WTC11 (cell line): ENCODE data around the gene RANBP6.

Source experiments
- CREB1 ChIP-seq: sonication (generic); formaldehyde crosslinking; IDR thresholded peaks from 2 replicates; pipeline ENCODE4 v1.8.0; 2023; ENCODE audit warnings: mild to moderate bottlenecking, missing genetic modification reagents
- ESRRA ChIP-seq: sonication (generic); formaldehyde crosslinking; IDR thresholded peaks from 2 replicates; pipeline ENCODE4 v1.8.1; 2022; ENCODE audit warnings: mild to moderate bottlenecking, missing genetic modification reagents, borderline replicate concordance
- NFYB ChIP-seq: sonication (generic); formaldehyde crosslinking; conservative IDR thresholded peaks from 2 replicates; pipeline ENCODE4 v1.8.0; 2022; ENCODE audit warnings: low read depth, missing genetic modification reagents
- NR3C1 ChIP-seq: sonication (generic); formaldehyde crosslinking; conservative IDR thresholded peaks from 2 replicates; pipeline ENCODE4 v1.8.1; 2023; ENCODE audit warnings: low read depth, mild to moderate bottlenecking, missing genetic modification reagents
- PRDM15 ChIP-seq: sonication (generic); formaldehyde crosslinking; IDR thresholded peaks from 2 replicates; pipeline ENCODE4 v1.8.0; 2022; ENCODE audit warnings: missing genetic modification reagents
- USF2 ChIP-seq: sonication (generic); formaldehyde crosslinking; IDR thresholded peaks from 2 replicates; pipeline ENCODE4 v1.8.1; 2023; ENCODE audit warnings: mild to moderate bottlenecking, missing genetic modification reagents, moderate library complexity
- ZNF232 ChIP-seq: sonication (generic); formaldehyde crosslinking; IDR thresholded peaks from 2 replicates; pipeline ENCODE4 v1.8.0; 2022; ENCODE audit warnings: mild to moderate bottlenecking, missing genetic modification reagents
- ZNF671 ChIP-seq: fragments of 250-450 bp; sonication (Bioruptor Pico); IDR thresholded peaks from 2 replicates; pipeline ENCODE4 v1.8.0; 2021; ENCODE audit warnings: mild to moderate bottlenecking
- TF ChIP-seq, protein P1 (sequence below): fragments of 200-600 bp; IDR thresholded peaks from 2 replicates; pipeline ENCODE4 v1.8.0; 2022; ENCODE audit warnings: antibody characterized with exemption
- TF ChIP-seq, protein P2 (sequence below): sonication (generic); formaldehyde crosslinking; IDR thresholded peaks from 2 replicates; pipeline ENCODE4 v1.8.0; 2022; ENCODE audit warnings: mild to moderate bottlenecking, missing genetic modification reagents

DNA sequence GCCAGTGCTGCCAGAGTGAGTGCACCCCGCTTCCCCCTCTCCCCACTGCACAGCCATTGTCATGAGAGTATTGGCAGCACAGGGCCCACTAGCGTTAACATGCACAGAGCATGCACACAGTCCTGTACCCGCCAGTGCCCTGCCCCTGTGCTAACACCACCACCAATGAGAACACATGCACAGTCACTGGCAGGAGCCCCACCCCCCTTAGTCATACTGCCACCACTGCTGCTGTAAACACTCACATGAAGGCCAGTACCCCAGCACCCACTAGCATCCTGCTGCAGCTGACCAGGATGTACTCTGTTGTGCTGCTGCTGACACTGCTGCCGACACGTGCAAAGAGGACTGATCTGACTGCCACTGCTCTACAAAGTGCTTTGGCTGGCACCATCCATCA, 19.5 kb upstream of the RANBP6 start:
- TF ChIP-seq, protein P1, sequence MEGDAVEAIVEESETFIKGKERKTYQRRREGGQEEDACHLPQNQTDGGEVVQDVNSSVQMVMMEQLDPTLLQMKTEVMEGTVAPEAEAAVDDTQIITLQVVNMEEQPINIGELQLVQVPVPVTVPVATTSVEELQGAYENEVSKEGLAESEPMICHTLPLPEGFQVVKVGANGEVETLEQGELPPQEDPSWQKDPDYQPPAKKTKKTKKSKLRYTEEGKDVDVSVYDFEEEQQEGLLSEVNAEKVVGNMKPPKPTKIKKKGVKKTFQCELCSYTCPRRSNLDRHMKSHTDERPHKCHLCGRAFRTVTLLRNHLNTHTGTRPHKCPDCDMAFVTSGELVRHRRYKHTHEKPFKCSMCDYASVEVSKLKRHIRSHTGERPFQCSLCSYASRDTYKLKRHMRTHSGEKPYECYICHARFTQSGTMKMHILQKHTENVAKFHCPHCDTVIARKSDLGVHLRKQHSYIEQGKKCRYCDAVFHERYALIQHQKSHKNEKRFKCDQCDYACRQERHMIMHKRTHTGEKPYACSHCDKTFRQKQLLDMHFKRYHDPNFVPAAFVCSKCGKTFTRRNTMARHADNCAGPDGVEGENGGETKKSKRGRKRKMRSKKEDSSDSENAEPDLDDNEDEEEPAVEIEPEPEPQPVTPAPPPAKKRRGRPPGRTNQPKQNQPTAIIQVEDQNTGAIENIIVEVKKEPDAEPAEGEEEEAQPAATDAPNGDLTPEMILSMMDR, result no peak
- no peak for TF ChIP-seq USF2 (CRISPR knock-in tag)
- no peak for TF ChIP-seq ZNF232 (CRISPR knock-in tag)
- no peak for TF ChIP-seq CREB1
- TF ChIP-seq PRDM15 (CRISPR knock-in tag), result no peak
- TF ChIP-seq ESRRA (CRISPR knock-in tag), result no peak
- no peak for TF ChIP-seq NR3C1 (CRISPR knock-in tag)
- TF ChIP-seq, protein P2, sequence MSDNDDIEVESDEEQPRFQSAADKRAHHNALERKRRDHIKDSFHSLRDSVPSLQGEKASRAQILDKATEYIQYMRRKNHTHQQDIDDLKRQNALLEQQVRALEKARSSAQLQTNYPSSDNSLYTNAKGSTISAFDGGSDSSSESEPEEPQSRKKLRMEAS (CRISPR knock-in tag), result no peak
- TF ChIP-seq NFYB (CRISPR knock-in tag), result no peak
- TF ChIP-seq ZNF671 (CRISPR knock-in tag), result no peak
